Measurements from ENCODE around the gene FAU. TPM values are rescaled to one million over a fixed set of nuclear protein-coding genes. Genes with fewer than 3 reads are reported as not detected.

Gene FAU
- total RNA-seq, 1 donor from 2014 or later, result 710 TPM

- no peak for TF ChIP-seq CTCF (IDR thresholded peaks at IDR 0.05; ENCODE audit: insufficient read depth, low read length, poor library complexity, severe bottlenecking)
- Histone ChIP-seq H3K4me3 (ENCODE audit: low read depth, low read length) (no peak overlapping the region), H3K36me3 (ENCODE audit: control insufficient read depth, insufficient read depth, low read length) (peaks cover 6% of the 10 kb centered on the region), H3K27me3 (ENCODE audit: control insufficient read depth, insufficient read depth, low read length) (no peaks in the 10 kb centered on the region)
- no peak for DNase-seq (ENCODE audit: low read depth)
Observed at GRCh38 chr11:65115361-65116082, 6.4 kb downstream of the FAU start.

- Histone ChIP-seq H3K27me3 (ENCODE audit: control insufficient read depth, insufficient read depth, low read length) (no peaks in the 10 kb centered on the region), H3K4me3 (ENCODE audit: low read depth, low read length) (no peak overlapping the region), H3K36me3 (ENCODE audit: control insufficient read depth, insufficient read depth, low read length) (peaks cover 5% of the 10 kb centered on the region)
- no peak for TF ChIP-seq CTCF (IDR thresholded peaks at IDR 0.05; ENCODE audit: insufficient read depth, low read length, poor library complexity, severe bottlenecking)
- DNase-seq (ENCODE audit: low read depth), result no peak
Observed at GRCh38 chr11:65114538-65115171, 7.3 kb downstream of the FAU start.

- no peak for TF ChIP-seq CTCF (IDR thresholded peaks at IDR 0.05; ENCODE audit: insufficient read depth, low read length, poor library complexity, severe bottlenecking)
- peaks cover 6% of the 10 kb centered on the region for H3K36me3 ChIP-seq (ENCODE audit: control insufficient read depth, insufficient read depth, low read length)
- no peaks in the 10 kb centered on the region for H3K27me3 ChIP-seq (ENCODE audit: control insufficient read depth, insufficient read depth, low read length)
- no peak for DNase-seq (ENCODE audit: low read depth)
- H3K4me3 ChIP-seq (ENCODE audit: low read depth, low read length), result no peak overlapping the region
Observed at GRCh38 chr11:65113839-65114238, 8.1 kb downstream of the FAU start.

GRCh38 chr11:65113361-65113756, 8.6 kb downstream of the FAU start:
- no peak for DNase-seq (ENCODE audit: low read depth)
- Histone ChIP-seq H3K4me3 (ENCODE audit: low read depth, low read length) (peak overlapping the region; percentile 69), H3K36me3 (ENCODE audit: control insufficient read depth, insufficient read depth, low read length) (peaks cover 6% of the 10 kb centered on the region), H3K27me3 (ENCODE audit: control insufficient read depth, insufficient read depth, low read length) (no peaks in the 10 kb centered on the region)
- TF ChIP-seq CTCF (IDR thresholded peaks at IDR 0.05; ENCODE audit: insufficient read depth, low read length, poor library complexity, severe bottlenecking), result no peak

- no peak for DNase-seq (ENCODE audit: low read depth)
Observed at GRCh38 chr11:65112546-65113360, 9.2 kb downstream of the FAU start.

More at GRCh38 chr11:65112546-65113360, 9.2 kb downstream of the FAU start:
- TF ChIP-seq CTCF (IDR thresholded peaks at IDR 0.05; ENCODE audit: insufficient read depth, low read length, poor library complexity, severe bottlenecking), result peak; percentile 58
- peak overlapping the region; percentile 69 for H3K4me3 ChIP-seq (ENCODE audit: low read depth, low read length)
- H3K27me3 ChIP-seq (ENCODE audit: control insufficient read depth, insufficient read depth, low read length), result no peaks in the 10 kb centered on the region
- H3K36me3 ChIP-seq (ENCODE audit: control insufficient read depth, insufficient read depth, low read length), result peaks cover 6% of the 10 kb centered on the region
